ENCODE results near the gene SEMA3E.
"Not testable (repeated sequence)": the region's sequence is repeated elsewhere in the genome, so short reads cannot be mapped to it uniquely, and the experiment has no call there.

SEMA3E gene

GRCh38 chr7:83451501-83452045, 197.4 kb downstream of the SEMA3E start:
- no peak for FAIRE-seq
- TF ChIP-seq PAX5 (IDR thresholded peaks at IDR 0.05; ENCODE audit: insufficient read depth, low read length, severe bottlenecking) (no peak), POU2F2 (IDR thresholded peaks at IDR 0.05; ENCODE audit: low read depth, low read length) (no peak), TAF1 (IDR thresholded peaks at IDR 0.05; ENCODE audit: low read depth, low read length) (no peak), POLR2A (IDR thresholded peaks at IDR 0.05; ENCODE audit: low read depth, low read length) (no peak), POLR2AphosphoS5 (IDR thresholded peaks at IDR 0.05; ENCODE audit: low read depth, low read length) (no peak), SPI1 (IDR thresholded peaks at IDR 0.05; ENCODE audit: low read depth, low read length) (no peak)
- no peak for DNase-seq (ENCODE audit: insufficient read length, low spot score)

- FAIRE-seq (no peak), DNase-seq (ENCODE audit: insufficient read length, low spot score) (no peak)
- TF ChIP-seq PAX5 (IDR thresholded peaks at IDR 0.05; ENCODE audit: insufficient read depth, low read length, severe bottlenecking) (no peak), TAF1 (IDR thresholded peaks at IDR 0.05; ENCODE audit: low read depth, low read length) (no peak), POLR2AphosphoS5 (IDR thresholded peaks at IDR 0.05; ENCODE audit: low read depth, low read length) (no peak), POLR2A (IDR thresholded peaks at IDR 0.05; ENCODE audit: low read depth, low read length) (no peak), SPI1 (IDR thresholded peaks at IDR 0.05; ENCODE audit: low read depth, low read length) (no peak)
Measured at GRCh38 chr7:83449781-83450180, 199.2 kb downstream of the SEMA3E start.

- TF ChIP-seq SPI1 (IDR thresholded peaks at IDR 0.05; ENCODE audit: low read depth, low read length) (no peak), POU2F2 (IDR thresholded peaks at IDR 0.05; ENCODE audit: low read depth, low read length) (no peak), POLR2A (IDR thresholded peaks at IDR 0.05; ENCODE audit: low read depth, low read length) (no peak), TAF1 (IDR thresholded peaks at IDR 0.05; ENCODE audit: low read depth, low read length) (no peak), PAX5 (IDR thresholded peaks at IDR 0.05; ENCODE audit: insufficient read depth, low read length, severe bottlenecking) (no peak), POLR2AphosphoS5 (IDR thresholded peaks at IDR 0.05; ENCODE audit: low read depth, low read length) (no peak)
- FAIRE-seq = no peak
- no peak for DNase-seq (ENCODE audit: insufficient read length, low spot score)
Measured at GRCh38 chr7:83447681-83448080, 201.3 kb downstream of the SEMA3E start.

GRCh38 chr7:83446102-83446669, 202.8 kb downstream of the SEMA3E start:
- TF ChIP-seq SPI1 (IDR thresholded peaks at IDR 0.05; ENCODE audit: low read depth, low read length) (no peak), TAF1 (IDR thresholded peaks at IDR 0.05; ENCODE audit: low read depth, low read length) (no peak), POLR2A (IDR thresholded peaks at IDR 0.05; ENCODE audit: low read depth, low read length) (no peak), POLR2AphosphoS5 (IDR thresholded peaks at IDR 0.05; ENCODE audit: low read depth, low read length) (no peak), POU2F2 (IDR thresholded peaks at IDR 0.05; ENCODE audit: low read depth, low read length) (no peak), PAX5 (IDR thresholded peaks at IDR 0.05; ENCODE audit: insufficient read depth, low read length, severe bottlenecking) (no peak)
- DNase-seq (ENCODE audit: insufficient read length, low spot score) (no peak), FAIRE-seq (no peak)

- DNase-seq (ENCODE audit: insufficient read length, low spot score) (no peak), FAIRE-seq (no peak)
- TF ChIP-seq TAF1 (IDR thresholded peaks at IDR 0.05; ENCODE audit: low read depth, low read length) = no peak
- TF ChIP-seq POLR2A (IDR thresholded peaks at IDR 0.05; ENCODE audit: low read depth, low read length) = no peak
- TF ChIP-seq POLR2AphosphoS5 (IDR thresholded peaks at IDR 0.05; ENCODE audit: low read depth, low read length) = no peak
- TF ChIP-seq PAX5 (IDR thresholded peaks at IDR 0.05; ENCODE audit: insufficient read depth, low read length, severe bottlenecking) = no peak
- TF ChIP-seq POU2F2 (IDR thresholded peaks at IDR 0.05; ENCODE audit: low read depth, low read length) = no peak
- no peak for TF ChIP-seq SPI1 (IDR thresholded peaks at IDR 0.05; ENCODE audit: low read depth, low read length)
Measured at GRCh38 chr7:83442911-83443310, 206.0 kb downstream of the SEMA3E start.

- no peak for DNase-seq (ENCODE audit: insufficient read length, low spot score)
- TF ChIP-seq POU2F2 (IDR thresholded peaks at IDR 0.05; ENCODE audit: low read depth, low read length) (no peak), POLR2A (IDR thresholded peaks at IDR 0.05; ENCODE audit: low read depth, low read length) (no peak), POLR2AphosphoS5 (IDR thresholded peaks at IDR 0.05; ENCODE audit: low read depth, low read length) (no peak), PAX5 (IDR thresholded peaks at IDR 0.05; ENCODE audit: insufficient read depth, low read length, severe bottlenecking) (no peak), SPI1 (IDR thresholded peaks at IDR 0.05; ENCODE audit: low read depth, low read length) (no peak)
- FAIRE-seq = no peak
Measured at GRCh38 chr7:83439026-83439425, 209.9 kb downstream of the SEMA3E start.

GRCh38 chr7:83430289-83430688, 218.7 kb downstream of the SEMA3E start:
- FAIRE-seq; DNase-seq (ENCODE audit: insufficient read length, low spot score): not testable (repeated sequence)

- DNase-seq (ENCODE audit: insufficient read length, low spot score) = no peak
- TF ChIP-seq PAX5 (IDR thresholded peaks at IDR 0.05; ENCODE audit: insufficient read depth, low read length, severe bottlenecking) = no peak
- TF ChIP-seq SPI1 (IDR thresholded peaks at IDR 0.05; ENCODE audit: low read depth, low read length) = no peak
- TF ChIP-seq POLR2A (IDR thresholded peaks at IDR 0.05; ENCODE audit: low read depth, low read length) = no peak
- no peak for TF ChIP-seq POLR2AphosphoS5 (IDR thresholded peaks at IDR 0.05; ENCODE audit: low read depth, low read length)
- TF ChIP-seq POU2F2 (IDR thresholded peaks at IDR 0.05; ENCODE audit: low read depth, low read length) = no peak
- no peak for TF ChIP-seq TAF1 (IDR thresholded peaks at IDR 0.05; ENCODE audit: low read depth, low read length)
Measured at GRCh38 chr7:83429493-83429892, 219.4 kb downstream of the SEMA3E start.

GRCh38 chr7:83427884-83428283, 221.1 kb downstream of the SEMA3E start:
- TF ChIP-seq POU2F2 (IDR thresholded peaks at IDR 0.05; ENCODE audit: low read depth, low read length) = no peak
- TF ChIP-seq POLR2AphosphoS5 (IDR thresholded peaks at IDR 0.05; ENCODE audit: low read depth, low read length) = no peak
- no peak for TF ChIP-seq SPI1 (IDR thresholded peaks at IDR 0.05; ENCODE audit: low read depth, low read length)
- TF ChIP-seq POLR2A (IDR thresholded peaks at IDR 0.05; ENCODE audit: low read depth, low read length) = no peak
- TF ChIP-seq TAF1 (IDR thresholded peaks at IDR 0.05; ENCODE audit: low read depth, low read length) = no peak
- TF ChIP-seq PAX5 (IDR thresholded peaks at IDR 0.05; ENCODE audit: insufficient read depth, low read length, severe bottlenecking) = no peak
- FAIRE-seq = no peak
- no peak for DNase-seq (ENCODE audit: insufficient read length, low spot score)

More at GRCh38 chr7:83429493-83429892, 219.4 kb downstream of the SEMA3E start:
- FAIRE-seq = no peak

- TF ChIP-seq TAF1 (IDR thresholded peaks at IDR 0.05; ENCODE audit: low read depth, low read length) = no peak
- TF ChIP-seq POU2F2 (IDR thresholded peaks at IDR 0.05; ENCODE audit: low read depth, low read length) = no peak
- TF ChIP-seq POLR2AphosphoS5 (IDR thresholded peaks at IDR 0.05; ENCODE audit: low read depth, low read length) = no peak
- TF ChIP-seq POLR2A (IDR thresholded peaks at IDR 0.05; ENCODE audit: low read depth, low read length) = no peak
- TF ChIP-seq SPI1 (IDR thresholded peaks at IDR 0.05; ENCODE audit: low read depth, low read length) = no peak
- no peak for TF ChIP-seq PAX5 (IDR thresholded peaks at IDR 0.05; ENCODE audit: insufficient read depth, low read length, severe bottlenecking)
- FAIRE-seq (no peak), DNase-seq (ENCODE audit: insufficient read length, low spot score) (no peak)
Measured at GRCh38 chr7:83426325-83426724, 222.6 kb downstream of the SEMA3E start.

Measured in GM12891 (cell line).